Keratinocyte (primary cell): ENCODE results near the gene DYNC2I2. TPM values are rescaled to one million over a fixed set of nuclear protein-coding genes. Genes with fewer than 3 reads are reported as not detected.

Source experiments
- DNase-seq: peaks from one replicate; pipeline ENCODE4 v3.0.0-alpha.2; 2011; ENCODE audit warnings: low read depth, missing footprints, low spot score
- FAIRE-seq: peaks from 2 replicates; lab custom pipeline; 2011; peaks lifted over from hg19 to GRCh38; lab: Jason Lieb, UNC
- H2AFZ ChIP-seq: 2 replicates; pipeline ENCODE4 v1.6.0; 2012; ENCODE audit warnings: low read length, control low read depth, inconsistent platforms; ENCODE audit not compliant: control insufficient read depth
- H3K27ac ChIP-seq: 2 replicates; pipeline ENCODE4 v1.5.1; 2011; ENCODE audit warnings: low read length; ENCODE audit not compliant: control insufficient read depth, insufficient read depth
- H3K27me3 ChIP-seq: 3 replicates; pipeline ENCODE4 v1.6.0; 2011; ENCODE audit warnings: low read length; ENCODE audit not compliant: control insufficient read depth, insufficient read depth; ENCODE audit errors: extremely low read depth
- H3K36me3 ChIP-seq, 2 experiments: 2 replicates in 1 of 2; 3 replicates in 1 of 2; pipeline ENCODE4 v1.5.1; 2011; ENCODE audit warnings: low read length in 2 of 2, mild to moderate bottlenecking in 1 of 2; ENCODE audit not compliant: control insufficient read depth in 2 of 2, insufficient read depth in 2 of 2; ENCODE audit errors: extremely low read depth in 1 of 2
- H3K4me1 ChIP-seq: 3 replicates; pipeline ENCODE4 v1.5.1; 2011; ENCODE audit warnings: low read length; ENCODE audit not compliant: control insufficient read depth, insufficient read depth; ENCODE audit errors: extremely low read depth
- H3K4me2 ChIP-seq: 3 replicates; pipeline ENCODE4 v1.6.0; 2011; ENCODE audit warnings: low read depth, low read length; ENCODE audit not compliant: control insufficient read depth, insufficient read depth; ENCODE audit errors: extremely low read depth
- H3K4me3 ChIP-seq, 3 experiments: fragments of 200-600 bp in 1 of 3; sonication (generic) in 1 of 3; 2 replicates in 2 of 3; 3 replicates in 1 of 3; pipeline ENCODE4 v1.5.1; 2011 to 2016; ENCODE audit warnings: low read length in 3 of 3, mild to moderate bottlenecking in 3 of 3, control low read depth in 2 of 3, inconsistent platforms in 1 of 3, low read depth in 1 of 3, mixed read lengths in 1 of 3, mixed run types in 1 of 3, moderate library complexity in 1 of 3; ENCODE audit not compliant: control insufficient read depth in 2 of 3, insufficient read depth in 2 of 3; ENCODE audit errors: extremely low read depth in 1 of 3
- H3K79me2 ChIP-seq: 2 replicates; pipeline ENCODE4 v1.6.0; 2012; ENCODE audit warnings: low read length; ENCODE audit not compliant: control insufficient read depth, insufficient read depth
- H3K9ac ChIP-seq: 3 replicates; pipeline ENCODE4 v1.6.0; 2011; ENCODE audit warnings: low read length; ENCODE audit not compliant: control insufficient read depth, insufficient read depth; ENCODE audit errors: extremely low read depth
- H3K9me1 ChIP-seq: 3 replicates; pipeline ENCODE4 v1.6.0; 2011; ENCODE audit warnings: low read length; ENCODE audit not compliant: control insufficient read depth, insufficient read depth; ENCODE audit errors: extremely low read depth
- H3K9me3 ChIP-seq: 2 replicates; pipeline ENCODE4 v1.5.1; 2012; ENCODE audit warnings: low read depth, low read length; ENCODE audit not compliant: control insufficient read depth
- H4K20me1 ChIP-seq: 3 replicates; pipeline ENCODE4 v1.6.0; 2011; ENCODE audit warnings: low read length; ENCODE audit not compliant: control insufficient read depth, insufficient read depth; ENCODE audit errors: extremely low read depth
- EZH2 ChIP-seq: IDR thresholded peaks from one replicate; pipeline ENCODE4 v1.6.1; 2012; ENCODE audit warnings: inconsistent platforms, mild to moderate bottlenecking, low read length, moderate library complexity
- dilution Hi-C: fragments of 300-500 bp; cut with MboI; formaldehyde crosslinking; loops from one replicate; pipeline ENCODE4 v1.7.0; 2020; ENCODE audit warnings: low sequenced_read_pairs; ENCODE audit not compliant: extremely low pct_ligation_motif_present
- polyA minus RNA-seq, 3 experiments: library from RNA; depleted of rRNA, polyadenylated mRNA; stranded (reverse); fragments of >200 nt; gene quantifications; 1 replicate in 1 of 3; 2 replicates in 1 of 3; 3 replicates in 1 of 3; pipeline ENCODE4 v1.2.3, GENCODE V29; 2011
- polyA plus RNA-seq, 5 experiments: library from polyadenylated mRNA; depleted of rRNA in 3 of 5; stranded (reverse) in 3 of 5; stranded (forward) in 1 of 5; unstranded in 1 of 5; fragments of >200 nt; gene quantifications; 1 replicate in 1 of 5; 2 replicates in 3 of 5; 3 replicates in 1 of 5; pipeline versions ENCODE4 v1.2.1 to v1.2.3, GENCODE V29; 2011 to 2012; ENCODE audit warnings: missing spikeins in 2 of 5, low read depth in 1 of 5, low replicate concordance in 1 of 5
- TF ChIP-seq, protein P1 (sequence below), 3 experiments: IDR thresholded peaks in 1 of 3; conservative IDR thresholded peaks in 1 of 3; optimal IDR thresholded peaks in 1 of 3; 2 replicates in 2 of 3; 3 replicates in 1 of 3; pipeline versions ENCODE3 to v1.5.1; 2011; ENCODE audit warnings: low read length in 3 of 3, mild to moderate bottlenecking in 3 of 3, moderate library complexity in 2 of 3, control low read depth in 1 of 3, inconsistent platforms in 1 of 3; ENCODE audit not compliant: insufficient read depth in 2 of 3; ENCODE audit errors: extremely low read depth in 1 of 3

DYNC2I2 gene
- polyA plus RNA-seq: 11.5 to 19.3 TPM (median 14.0 TPM) in 3 replicates
- 5.9 TPM for polyA plus RNA-seq (2011; ENCODE audit: low read depth)
- polyA plus RNA-seq (2011; cell fraction: cytosol; rRNA removed): 5.6 and 14.1 TPM in 2 replicates
- 13.9 and 18.4 TPM in 2 replicates for polyA plus RNA-seq (2011; cell fraction: nucleus; rRNA removed)
- polyA plus RNA-seq (2012; ENCODE audit: low replicate concordance): 8.6 and 25.4 TPM in 2 replicates
- 9.6 to 55.0 TPM (median 13.0 TPM) in 3 replicates for polyA minus RNA-seq
- 27.4 TPM for polyA minus RNA-seq (2011; cell fraction: cytosol; rRNA and poly(A)+ RNA removed)
- polyA minus RNA-seq (2011; cell fraction: nucleus; rRNA and poly(A)+ RNA removed): 10.7 and 12.0 TPM in 2 replicates

DNA sequence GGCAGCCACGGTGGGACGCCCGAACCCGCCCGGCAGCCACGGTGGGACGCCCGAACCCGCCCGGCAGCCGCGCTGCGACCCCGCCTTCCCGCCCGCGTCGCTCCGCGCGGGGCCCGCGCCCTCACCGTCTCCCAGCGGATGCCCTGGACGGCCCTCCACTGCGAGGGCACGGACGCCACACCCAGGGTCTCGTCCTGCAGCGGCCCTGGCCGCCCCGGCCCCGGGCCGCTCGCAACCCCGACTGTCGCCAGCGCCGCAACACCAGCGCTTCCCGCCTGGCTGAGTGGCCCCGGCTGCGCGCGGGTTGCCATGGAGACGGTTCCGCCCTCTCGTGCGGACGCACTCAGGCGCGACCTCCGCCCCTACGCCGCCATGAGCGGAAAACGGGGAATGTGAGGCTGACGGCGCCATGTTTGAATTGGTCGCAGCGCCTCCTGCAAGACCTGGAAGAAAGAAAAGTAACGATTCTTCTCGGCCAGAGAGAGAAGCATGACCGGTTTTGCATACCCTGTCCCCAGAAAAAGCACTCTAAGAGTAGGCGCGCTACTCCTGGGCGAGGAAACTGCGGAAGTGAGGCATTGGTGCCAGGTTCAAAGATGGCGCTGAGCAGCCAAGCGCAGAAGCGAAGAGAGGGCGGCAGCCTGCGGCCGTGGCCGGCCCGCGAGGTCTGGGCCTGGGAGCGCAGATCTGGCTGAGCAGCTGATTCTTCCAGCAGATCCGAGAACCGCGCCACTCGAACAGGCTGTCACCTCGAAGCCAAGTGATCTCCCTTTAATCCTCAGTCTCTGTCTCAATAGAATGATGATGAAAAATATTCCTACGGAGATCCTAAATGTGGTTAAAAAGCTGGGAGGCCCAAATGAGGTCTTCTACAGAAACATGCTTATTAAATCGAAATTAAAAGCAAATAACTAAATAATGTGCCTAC, at the start of gene DYNC2I2:
TSS of gene DYNC2I2 (minus strand) at position 432 of the 928 bp plus-strand sequence. CDS start at position 311, 121 bp downstream.
- peak within 1 kb of the TSS; percentile 98 for H3K27ac ChIP-seq
- dilution Hi-C loops: no loop called here
- peak within 1 kb of the TSS; percentile 45 to 83 (median 76) for H3K4me3 ChIP-seq
- H3K27me3 ChIP-seq: no peaks in the 10 kb centered on the region
- DNase-seq (peak; percentile 46), FAIRE-seq (no peak)
- peak within 1 kb of the TSS; percentile 98 for H3K9ac ChIP-seq
- H4K20me1 ChIP-seq: no peaks in the 10 kb centered on the region
- no peaks in the 10 kb centered on the region for H3K36me3 ChIP-seq
- TF ChIP-seq, protein P1, sequence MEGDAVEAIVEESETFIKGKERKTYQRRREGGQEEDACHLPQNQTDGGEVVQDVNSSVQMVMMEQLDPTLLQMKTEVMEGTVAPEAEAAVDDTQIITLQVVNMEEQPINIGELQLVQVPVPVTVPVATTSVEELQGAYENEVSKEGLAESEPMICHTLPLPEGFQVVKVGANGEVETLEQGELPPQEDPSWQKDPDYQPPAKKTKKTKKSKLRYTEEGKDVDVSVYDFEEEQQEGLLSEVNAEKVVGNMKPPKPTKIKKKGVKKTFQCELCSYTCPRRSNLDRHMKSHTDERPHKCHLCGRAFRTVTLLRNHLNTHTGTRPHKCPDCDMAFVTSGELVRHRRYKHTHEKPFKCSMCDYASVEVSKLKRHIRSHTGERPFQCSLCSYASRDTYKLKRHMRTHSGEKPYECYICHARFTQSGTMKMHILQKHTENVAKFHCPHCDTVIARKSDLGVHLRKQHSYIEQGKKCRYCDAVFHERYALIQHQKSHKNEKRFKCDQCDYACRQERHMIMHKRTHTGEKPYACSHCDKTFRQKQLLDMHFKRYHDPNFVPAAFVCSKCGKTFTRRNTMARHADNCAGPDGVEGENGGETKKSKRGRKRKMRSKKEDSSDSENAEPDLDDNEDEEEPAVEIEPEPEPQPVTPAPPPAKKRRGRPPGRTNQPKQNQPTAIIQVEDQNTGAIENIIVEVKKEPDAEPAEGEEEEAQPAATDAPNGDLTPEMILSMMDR (optimal IDR thresholded peaks at IDR 0.05 in 1 of 3, IDR thresholded peaks at IDR 0.05 in 1 of 3, conservative IDR thresholded peaks at IDR 0.05 in 1 of 3; ENCODE audit: extremely low read depth in 1 of 3, insufficient read depth in 2 of 3, low read length in 3 of 3): no peak
- TF ChIP-seq EZH2: no peak
- H3K79me2 ChIP-seq: no peaks in the 10 kb centered on the region
- H3K9me1 ChIP-seq: no peaks in the 10 kb centered on the region
- peak within 1 kb of the TSS; percentile 94 for H3K4me2 ChIP-seq
- no peaks in the 10 kb centered on the region for H3K9me3 ChIP-seq
- no peaks in the 10 kb centered on the region for H3K4me1 ChIP-seq
- H2AFZ ChIP-seq: peak within 1 kb of the TSS; percentile 98

DNA sequence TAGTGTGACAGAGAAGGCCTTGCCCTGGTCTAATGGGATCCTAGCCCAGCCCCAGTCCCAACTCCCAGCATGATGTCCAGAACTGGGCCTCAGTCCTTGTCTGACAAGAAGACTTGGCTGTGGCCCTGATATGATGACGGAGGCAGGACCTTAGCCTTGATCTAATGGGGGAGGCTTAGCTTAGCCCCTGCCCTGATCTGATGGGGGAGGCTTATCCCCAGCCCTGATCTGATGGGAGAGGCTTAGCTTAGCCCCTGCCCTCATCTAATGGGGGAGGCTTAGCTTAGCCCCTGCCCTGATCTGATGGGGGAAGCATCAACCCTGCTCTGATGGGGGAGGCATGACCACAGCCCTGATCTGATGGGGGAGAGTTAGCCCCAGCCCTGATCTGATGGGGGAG, 49.4 kb upstream of the DYNC2I2 start:
- Histone ChIP-seq H3K4me2 (no peak overlapping the region), H4K20me1 (no peaks in the 10 kb centered on the region), H3K27me3 (no peaks in the 10 kb centered on the region), H3K9me3 (no peaks in the 10 kb centered on the region), H3K4me1 (no peaks in the 10 kb centered on the region), H3K9ac (no peak overlapping the region), H3K79me2 (no peaks in the 10 kb centered on the region), H2AFZ (no peak overlapping the region), H3K9me1 (no peaks in the 10 kb centered on the region), H3K4me3 (no peak overlapping the region), H3K36me3 (no peaks in the 10 kb centered on the region), H3K27ac (no peak overlapping the region)
- FAIRE-seq (no peak), DNase-seq (no peak)
- TF ChIP-seq, protein P1 (optimal IDR thresholded peaks at IDR 0.05 in 1 of 3, IDR thresholded peaks at IDR 0.05 in 1 of 3, conservative IDR thresholded peaks at IDR 0.05 in 1 of 3; ENCODE audit: extremely low read depth in 1 of 3, insufficient read depth in 2 of 3, low read length in 3 of 3): no peak
- TF ChIP-seq EZH2: no peak
- dilution Hi-C loops: no loop called here
